ENCODE measurements around the gene LILRA6. TPM values are rescaled to one million over a fixed set of nuclear protein-coding genes. Genes with fewer than 3 reads are reported as not detected.
A peak's percentile ranks its signal among the peaks of the same experiment; 100 is the strongest.
"Not testable (repeated sequence)": the region's sequence is repeated elsewhere in the genome, so short reads cannot be mapped to it uniquely, and the experiment has no call there.

LILRA6 gene
- 82.9 TPM for total RNA-seq (2013)
- 100 to 1,000 TPM in 2 of 3 donors, 10 to 100 TPM in 1; 65.7 to 150 (median 143) TPM for polyA plus RNA-seq
- polyA minus RNA-seq, result 61.1 and 99.3 TPM in 2 replicates
- total RNA-seq, result 5.8 to 53.3 (median 37.5) reads per million in 11 experiments

- Histone ChIP-seq H3K9ac (ENCODE audit: insufficient read depth, low read length, poor library complexity, severe bottlenecking) (peak within 1 kb of the TSS; percentile 40), H3K4me1 (ENCODE audit: control insufficient read depth in 1 of 2, insufficient read depth in 2 of 2, low read length in 2 of 2) (peaks cover 67 to 68% of the 10 kb centered on the region in 2 donors), H3K27ac (ENCODE audit: low read depth in 1 of 2, low read length in 2 of 2) (peak within 1 kb of the TSS; percentile 39 to 84), H3K4me3 (replicated peaks in 1 of 3; ENCODE audit: low read depth in 2 of 3, low read length in 3 of 3) (peak within 1 kb of the TSS; percentile 1 to 69 (median 47)), H3K36me3 (replicated peaks in 1 of 2; ENCODE audit: control insufficient read depth in 1 of 2, insufficient read depth in 2 of 2, low read length in 2 of 2) (peaks cover 22 to 23% of the 10 kb centered on the region in 2 donors), H3K4me2 (replicated peaks; ENCODE audit: extremely low read depth, low read length, poor library complexity, severe bottlenecking) (peak within 1 kb of the TSS; percentile 65)
- H3K27ac Mint-ChIP-seq, result peak within 1 kb of the TSS in 6 of 7 donors; percentile 85 to 96 (median 89)
- peaks cover 30 to 33% of the 10 kb centered on the region in 2 donors for H3K36me3 Mint-ChIP-seq
- H4K20me1 ChIP-seq (ENCODE audit: insufficient read depth, low read length); H3K27me3 Mint-ChIP-seq (ENCODE audit: low read depth in 3 of 3); intact Hi-C loops (cut with micrococcal nuclease); H3K79me2 ChIP-seq (ENCODE audit: insufficient read depth, low read length); H2AFZ ChIP-seq (ENCODE audit: insufficient read depth, low read depth, low read length, poor library complexity, severe bottlenecking); H3K27me3 ChIP-seq (ENCODE audit: control insufficient read depth in 2 of 2, insufficient read depth in 2 of 2, low read length in 2 of 2); H3K9me3 Mint-ChIP-seq; H3K9me3 ChIP-seq (replicated peaks in 1 of 2; ENCODE audit: control insufficient read depth in 1 of 2, insufficient read depth in 1 of 2, low read length in 2 of 2): not testable (repeated sequence)
- peak; percentile 59 to 64 (median 63) for DNase-seq
- H3K4me1 Mint-ChIP-seq, result peaks cover 66% of the 10 kb centered on the region
- H3K4me3 Mint-ChIP-seq, result peak within 1 kb of the TSS; percentile 74 to 79
- 50% methylated on average over 1 of the region's 6 CpGs for WGBS (ENCODE audit: insufficient coverage)
- TF ChIP-seq CTCF (IDR thresholded peaks at IDR 0.05), result peak; percentile 33
Observed at GRCh38 chr19:54242646-54243045, at the start of gene LILRA6. Gene LILRA6 (minus strand): TSS chr19:54242790.

GRCh38 chr19:54289160-54289559, 46.6 kb upstream of the LILRA6 start:
- not testable (repeated sequence) for H3K36me3 ChIP-seq (replicated peaks in 1 of 2; ENCODE audit: control insufficient read depth in 1 of 2, insufficient read depth in 2 of 2, low read length in 2 of 2); H3K9ac ChIP-seq (ENCODE audit: insufficient read depth, low read length, poor library complexity, severe bottlenecking); H3K4me2 ChIP-seq (replicated peaks; ENCODE audit: extremely low read depth, low read length, poor library complexity, severe bottlenecking); H3K79me2 ChIP-seq (ENCODE audit: insufficient read depth, low read length); H3K9me3 ChIP-seq (replicated peaks in 1 of 2; ENCODE audit: control insufficient read depth in 1 of 2, insufficient read depth in 1 of 2, low read length in 2 of 2); H4K20me1 ChIP-seq (ENCODE audit: insufficient read depth, low read length); H3K36me3 Mint-ChIP-seq; H3K9me3 Mint-ChIP-seq; H2AFZ ChIP-seq (ENCODE audit: insufficient read depth, low read depth, low read length, poor library complexity, severe bottlenecking)
- H3K27me3 ChIP-seq (ENCODE audit: control insufficient read depth in 2 of 2, insufficient read depth in 2 of 2, low read length in 2 of 2), result peaks cover 2 to 11% of the 10 kb centered on the region in 2 donors
- DNase-seq, result peak in 1 of 3 donors; percentile 37
- H3K4me3 ChIP-seq (replicated peaks in 1 of 3; ENCODE audit: low read depth in 2 of 3, low read length in 3 of 3), result peak overlapping the region in 1 of 3 experiments; percentile 17
- Mint-ChIP-seq H3K4me3 (peak overlapping the region in 1 of 2 donors; percentile 39), H3K4me1 (peaks cover 51% of the 10 kb centered on the region), H3K27ac (peak overlapping the region in 2 of 7 donors; percentile 10 to 75), H3K27me3 (ENCODE audit: low read depth in 3 of 3) (peaks cover 14 to 21% (median 16%) of the 10 kb centered on the region in 3 donors)
- peak overlapping the region; percentile 26 to 31 for H3K27ac ChIP-seq (ENCODE audit: low read depth in 1 of 2, low read length in 2 of 2)
- WGBS (ENCODE audit: insufficient coverage), result 36% methylated on average over 2 of the region's 8 CpGs
- intact Hi-C loops (cut with micrococcal nuclease), result loop anchor here in 1 of 2 donors (10.0 kb wide), 1 partner anchor 46 kb away; the partner anchor contains the start of gene LILRA4
- H3K4me1 ChIP-seq (ENCODE audit: control insufficient read depth in 1 of 2, insufficient read depth in 2 of 2, low read length in 2 of 2), result peaks cover 41 to 52% of the 10 kb centered on the region in 2 donors
